DOHH2 (cell line): ENCODE data around the gene ZNF792.

Experiments used
- EZH2phosphoT487 ChIP-seq: fragments of 200-600 bp; sonication (generic); IDR thresholded peaks from 2 replicates; pipeline ENCODE4 v1.6.1; 2017; ENCODE audit warnings: borderline replicate concordance, mild to moderate bottlenecking, antibody characterized with exemption, low read length, moderate library complexity, mixed read lengths
- TF ChIP-seq, protein P1 (sequence below): fragments of 200-600 bp; sonication (generic); IDR thresholded peaks from one replicate; pipeline ENCODE4 v1.5.1; 2014; ENCODE audit warnings: antibody characterized with exemption, mild to moderate bottlenecking, low read depth, low read length; ENCODE audit not compliant: poor library complexity, severe bottlenecking

DNA sequence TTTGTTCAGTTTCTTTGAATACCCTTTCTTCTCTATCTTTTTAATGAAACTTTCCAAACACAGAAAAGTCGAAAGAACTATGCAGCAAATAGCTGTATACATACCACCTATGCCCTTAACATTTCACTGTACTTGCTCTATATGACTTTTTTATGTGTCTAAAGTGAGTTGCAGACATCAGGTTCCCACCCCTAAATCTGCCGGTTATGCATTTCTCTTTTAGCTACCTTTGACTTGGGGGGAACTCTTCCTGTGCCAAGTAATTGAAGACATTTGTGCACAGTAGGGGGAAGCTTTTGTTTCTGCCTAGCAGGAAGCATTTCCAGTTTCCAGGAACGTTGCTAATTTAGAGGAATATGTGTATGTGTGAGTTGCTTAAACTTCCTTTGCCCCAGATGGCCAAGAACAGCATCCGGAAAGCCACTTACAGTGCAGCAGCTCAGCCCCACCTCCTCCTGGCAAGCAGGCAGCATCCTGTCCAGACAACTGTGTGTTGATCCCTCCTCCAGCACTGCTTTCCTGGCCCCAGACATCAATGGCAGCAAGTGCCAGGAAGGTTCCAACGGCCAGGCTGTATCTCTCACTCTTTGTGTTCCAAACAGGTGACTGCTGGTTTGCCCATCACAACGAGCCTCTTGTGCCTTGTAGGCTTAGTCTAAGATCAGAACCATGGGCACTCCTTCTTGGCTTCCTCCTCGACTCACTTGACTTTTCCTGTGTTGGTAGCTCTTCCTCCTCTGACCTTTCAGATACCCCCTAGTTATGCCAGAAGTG, 21.4 kb upstream of the ZNF792 start:
- TF ChIP-seq, protein P1, sequence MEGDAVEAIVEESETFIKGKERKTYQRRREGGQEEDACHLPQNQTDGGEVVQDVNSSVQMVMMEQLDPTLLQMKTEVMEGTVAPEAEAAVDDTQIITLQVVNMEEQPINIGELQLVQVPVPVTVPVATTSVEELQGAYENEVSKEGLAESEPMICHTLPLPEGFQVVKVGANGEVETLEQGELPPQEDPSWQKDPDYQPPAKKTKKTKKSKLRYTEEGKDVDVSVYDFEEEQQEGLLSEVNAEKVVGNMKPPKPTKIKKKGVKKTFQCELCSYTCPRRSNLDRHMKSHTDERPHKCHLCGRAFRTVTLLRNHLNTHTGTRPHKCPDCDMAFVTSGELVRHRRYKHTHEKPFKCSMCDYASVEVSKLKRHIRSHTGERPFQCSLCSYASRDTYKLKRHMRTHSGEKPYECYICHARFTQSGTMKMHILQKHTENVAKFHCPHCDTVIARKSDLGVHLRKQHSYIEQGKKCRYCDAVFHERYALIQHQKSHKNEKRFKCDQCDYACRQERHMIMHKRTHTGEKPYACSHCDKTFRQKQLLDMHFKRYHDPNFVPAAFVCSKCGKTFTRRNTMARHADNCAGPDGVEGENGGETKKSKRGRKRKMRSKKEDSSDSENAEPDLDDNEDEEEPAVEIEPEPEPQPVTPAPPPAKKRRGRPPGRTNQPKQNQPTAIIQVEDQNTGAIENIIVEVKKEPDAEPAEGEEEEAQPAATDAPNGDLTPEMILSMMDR = no peak
- no peak for TF ChIP-seq EZH2phosphoT487
